Stimulated activated CD4-positive, alpha-beta T cell treated with anti-CD3 and anti-CD28 coated beads, Interleukin-1b, Interleukin-23, amount 100 ng/mL, for 24 hours (primary cell): ENCODE data around the gene EPS15.

ENCODE experiments used
- DNase-seq, 4 experiments: peaks; one replicate each; pipeline ENCODE4 v3.0.0-alpha.2; 2020; ENCODE audit warnings: low read depth in 4 of 4, low spot score in 1 of 4

Gene EPS15

DNA sequence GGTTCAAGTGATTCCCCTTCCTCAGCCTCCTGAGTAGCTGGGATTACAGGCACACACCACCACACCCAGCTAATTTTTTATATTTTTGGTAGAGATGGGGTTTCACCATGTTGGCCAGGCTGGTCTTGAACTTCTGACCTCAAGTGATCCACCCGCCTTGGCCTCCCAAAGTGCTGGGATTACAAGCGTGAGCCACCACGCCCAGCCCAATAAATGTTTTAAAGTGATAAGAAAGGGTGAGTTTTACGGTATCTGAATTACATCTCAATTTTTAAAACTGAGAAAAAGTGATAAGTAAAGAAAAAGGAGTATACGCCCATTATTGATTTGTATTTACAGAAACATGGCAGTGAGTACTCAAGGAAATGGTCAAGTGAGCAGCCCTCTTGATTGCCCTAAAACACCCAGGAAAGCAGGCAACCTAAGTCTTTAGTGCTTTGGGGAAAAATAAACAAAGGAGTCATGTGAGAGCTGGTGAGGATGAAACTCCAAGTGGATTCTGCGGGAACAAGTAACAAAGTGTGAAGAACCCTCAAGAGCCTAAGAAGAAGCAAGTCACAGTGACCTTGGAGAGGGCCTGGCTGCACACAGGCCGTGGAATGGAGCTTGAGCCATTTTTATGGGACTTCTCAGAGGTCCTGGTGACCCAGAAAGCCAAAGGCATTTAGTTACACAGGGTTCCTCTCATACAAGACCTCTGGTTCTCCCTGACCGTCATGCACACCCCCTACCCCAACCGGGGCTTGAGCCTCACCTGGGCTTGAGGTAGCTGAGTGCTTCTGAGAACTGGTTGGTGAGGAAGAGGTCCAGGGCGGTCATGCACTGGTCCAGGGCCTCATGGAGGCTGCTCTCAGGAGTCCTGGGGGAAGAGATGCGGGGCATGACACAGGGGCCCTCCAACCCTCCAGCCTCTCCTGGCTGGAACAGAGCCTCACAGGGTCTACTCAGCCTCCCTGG, 197.8 kb downstream of the EPS15 start:
- no peak for DNase-seq

GRCh38 chr1:51317798-51318197, 201.3 kb downstream of the EPS15 start:
- DNase-seq, result no peak

DNA sequence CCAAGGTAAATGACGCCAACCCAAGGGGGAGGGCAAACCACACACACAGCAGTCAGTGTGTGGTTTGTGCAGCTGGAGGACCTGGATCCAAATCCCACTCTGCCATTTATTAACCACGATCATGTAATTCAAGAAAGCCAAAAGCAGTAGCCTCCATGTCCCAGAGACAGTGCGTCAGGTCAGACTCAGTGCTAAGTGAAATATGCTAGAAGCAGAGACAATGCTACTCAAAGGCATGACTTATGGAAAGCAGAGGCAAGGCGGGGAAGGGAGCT, 202.3 kb downstream of the EPS15 start:
- no peak for DNase-seq

- DNase-seq, result no peak
Observed at GRCh38 chr1:51316113-51316845, 202.8 kb downstream of the EPS15 start.

DNA sequence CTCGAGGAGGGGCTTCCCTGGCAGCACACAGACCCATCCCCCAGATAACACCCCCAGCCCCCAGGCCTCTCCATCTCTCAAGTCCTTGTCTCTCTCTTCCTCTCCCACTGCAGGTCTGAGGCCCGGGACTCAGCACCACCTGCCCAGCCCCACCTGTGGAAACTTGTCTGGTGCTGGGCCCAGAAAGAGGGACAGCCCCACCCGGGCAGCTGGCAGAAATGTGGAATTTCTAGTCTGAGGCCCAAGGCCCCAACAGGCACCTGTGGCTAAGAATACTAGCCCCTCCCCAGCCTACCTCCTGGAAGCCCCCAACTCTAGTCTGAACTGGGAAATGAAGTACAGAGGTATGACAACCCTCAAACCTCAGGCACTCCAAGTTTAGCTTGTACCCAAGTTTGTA, 204.1 kb downstream of the EPS15 start:
- no peak for DNase-seq

DNA sequence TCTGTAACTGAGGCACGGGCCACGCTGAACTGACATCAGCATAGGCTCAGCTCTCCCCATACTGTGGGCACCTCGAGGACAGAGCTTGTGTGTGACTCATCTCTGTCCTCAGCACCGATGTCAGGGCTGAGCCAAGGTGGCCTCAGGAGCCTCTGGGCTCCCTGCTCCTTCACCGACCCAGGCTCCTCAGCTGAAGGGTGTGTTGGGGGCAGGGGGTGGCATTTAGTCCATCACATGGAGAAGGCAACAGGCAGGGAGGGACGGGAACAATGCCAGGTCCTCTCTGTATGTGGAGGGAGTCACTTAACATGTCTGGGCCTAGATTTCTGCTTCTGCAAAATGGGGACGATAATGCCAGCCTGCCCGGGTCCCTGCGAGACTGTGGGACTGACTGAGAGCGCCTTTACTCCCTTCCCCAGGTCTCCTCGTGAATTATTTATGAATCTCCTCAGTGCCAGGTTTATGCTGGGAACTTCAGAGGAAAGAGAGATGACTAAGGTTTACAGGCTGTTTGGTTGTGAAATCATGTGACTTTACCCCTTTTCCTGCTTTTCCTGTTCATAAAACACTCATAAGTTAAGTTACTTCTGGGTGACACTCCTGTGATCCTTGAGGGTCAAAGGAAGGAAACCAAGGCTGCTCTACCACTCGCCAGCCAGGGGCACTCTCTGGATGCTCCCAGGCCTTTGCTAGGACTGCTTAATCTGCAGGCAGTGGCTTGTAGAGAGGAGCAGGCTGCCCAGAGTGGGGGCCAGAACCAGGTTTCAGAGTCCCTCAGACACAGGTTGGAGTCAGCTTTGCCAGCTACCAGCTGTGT, 204.9 kb downstream of the EPS15 start:
- no peak for DNase-seq

- no peak for DNase-seq
Observed at GRCh38 chr1:51313268-51313852, 205.7 kb downstream of the EPS15 start.

DNA sequence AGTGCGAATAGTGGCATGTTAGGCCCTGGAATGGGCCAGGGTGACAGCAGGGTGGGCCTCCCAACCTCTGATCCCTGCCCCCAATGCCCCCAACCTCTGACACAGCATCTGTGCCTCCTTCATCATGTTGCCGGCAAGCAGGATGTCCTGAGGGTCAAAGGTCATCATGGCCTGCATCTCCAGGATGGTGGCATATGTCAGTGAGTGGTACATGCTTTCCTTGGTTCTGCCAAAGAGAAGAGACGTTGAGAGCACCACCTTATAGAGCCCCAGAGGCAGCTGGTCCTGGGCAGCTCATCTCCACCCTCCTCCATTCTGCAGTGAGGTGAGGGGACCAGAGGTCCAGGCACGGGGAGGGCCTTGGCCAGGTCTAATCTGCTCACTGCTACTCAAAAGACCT, 206.3 kb downstream of the EPS15 start:
- no peak for DNase-seq

DNA sequence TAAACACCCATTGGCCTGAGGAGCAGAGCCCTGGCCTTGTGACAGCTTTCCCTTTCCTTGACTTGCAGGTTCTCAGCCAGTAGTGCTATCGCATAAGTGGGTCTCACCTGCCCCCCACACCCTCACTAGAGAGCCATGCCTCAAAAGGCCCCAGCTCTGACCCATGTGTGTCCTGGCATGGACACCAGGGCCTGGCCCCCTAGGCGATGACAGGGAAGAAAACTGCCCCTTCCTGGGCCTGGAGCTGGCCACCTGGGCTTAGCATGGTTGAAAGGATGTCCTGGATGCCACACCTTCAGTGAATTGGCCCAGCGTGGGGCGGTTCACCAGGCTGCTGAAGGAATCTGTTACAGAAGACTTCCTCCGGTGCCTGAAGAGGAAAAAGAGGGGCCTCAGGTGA, 207.2 kb downstream of the EPS15 start:
- DNase-seq, result no peak

DNA sequence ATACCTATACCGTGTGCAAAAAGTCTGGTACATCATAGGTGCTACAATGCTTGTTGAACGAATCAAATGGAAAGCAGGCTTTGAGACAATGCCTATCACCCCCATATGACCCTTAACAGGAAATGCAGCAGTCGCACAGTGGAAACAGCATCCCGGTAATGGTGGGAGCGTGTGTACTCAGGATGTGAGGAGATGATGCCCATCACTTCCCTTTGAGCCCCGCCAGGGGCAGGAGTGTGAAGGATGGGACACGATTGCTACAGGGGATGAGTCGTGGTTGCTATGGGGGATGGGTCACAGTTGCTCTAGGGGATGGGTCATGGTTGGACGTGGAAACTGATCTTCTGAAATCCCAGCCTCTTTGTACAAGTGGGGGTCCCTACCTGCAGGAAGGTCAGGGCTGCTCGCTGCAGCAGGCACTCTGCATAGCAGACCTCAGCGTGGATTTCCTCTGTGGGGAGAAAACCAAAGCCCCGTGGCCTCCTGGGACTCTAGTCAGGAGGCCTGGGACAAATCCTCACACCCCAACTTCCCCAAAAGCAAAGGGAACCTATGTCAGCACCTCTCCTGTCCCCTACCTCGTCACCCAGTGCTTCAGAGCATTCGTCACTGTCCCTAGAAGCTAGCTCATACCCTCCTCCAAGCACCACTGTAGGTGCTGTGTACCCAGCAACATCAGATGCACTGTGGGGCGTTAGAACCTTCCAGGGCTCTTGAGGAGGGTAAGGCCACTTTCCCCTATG, 208.0 kb downstream of the EPS15 start:
- DNase-seq, result no peak

GRCh38 chr1:51309291-51309690, 209.8 kb downstream of the EPS15 start:
- no peak for DNase-seq

GRCh38 chr1:51308636-51309035, 210.4 kb downstream of the EPS15 start:
- DNase-seq, result no peak

DNA sequence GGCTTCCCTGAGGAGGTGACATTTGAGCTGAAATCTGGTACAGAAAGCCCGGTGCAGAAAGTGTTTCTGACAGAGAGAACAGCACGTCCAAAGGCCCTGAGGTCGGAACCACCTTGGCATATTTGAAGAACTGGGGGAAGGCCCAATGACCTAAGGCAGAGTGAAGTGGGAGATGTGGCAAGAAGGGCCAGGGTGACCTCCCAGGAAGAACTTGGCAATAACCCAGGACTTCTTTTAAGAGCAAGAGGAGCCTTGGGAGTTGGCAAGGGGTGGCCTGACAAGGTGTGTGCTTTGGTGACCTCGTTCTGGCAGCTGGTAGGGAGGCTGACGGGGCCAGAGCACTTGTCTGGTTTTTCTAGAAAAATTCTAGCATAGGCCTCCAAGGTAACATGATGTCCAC, 212.1 kb downstream of the EPS15 start:
- DNase-seq, result no peak

- no peak for DNase-seq
Observed at GRCh38 chr1:51305371-51305823, 213.7 kb downstream of the EPS15 start.

DNA sequence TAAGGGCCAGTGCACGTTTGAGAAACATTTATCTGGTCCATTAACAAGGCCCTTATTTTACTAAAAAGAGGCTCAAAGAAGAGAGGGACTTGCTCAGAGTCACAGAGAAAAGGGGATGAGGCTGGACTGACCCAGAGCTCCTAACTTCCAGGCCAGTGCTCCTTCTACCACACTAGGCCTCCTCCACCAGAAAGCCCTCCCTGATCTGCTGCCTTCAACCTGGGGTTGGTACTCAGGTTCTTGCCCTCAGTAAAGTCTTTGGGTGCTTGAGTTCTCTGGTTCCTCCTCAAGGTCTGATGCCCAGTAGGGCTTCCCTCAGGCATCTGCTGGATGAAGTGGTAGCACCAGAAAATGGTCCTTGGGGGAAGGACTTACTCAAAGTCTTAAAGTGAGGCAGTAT, 214.7 kb downstream of the EPS15 start:
- no peak for DNase-seq
